GM18870 (cell line): ENCODE measurements around the gene LIMA1.
"Not testable (repeated sequence)": the region's sequence is repeated elsewhere in the genome, so short reads cannot be mapped to it uniquely, and the experiment has no call there.

Experiments used
- ATAC-seq: cut with Tn5 transposase; IDR thresholded peaks from one replicate; pipeline ENCODE4 v1.9.1; 2021; ENCODE audit warnings: moderate library complexity; ENCODE audit not compliant: unreplicated experiment

LIMA1 gene

GRCh38 chr12:50283229-50283923 lies at the start of gene LIMA1:
Gene LIMA1, minus strand, starts transcription at chr12:50283520. Its CDS starts 34,769 bp downstream, at chr12:50248751.
- ATAC-seq: no peak

DNA sequence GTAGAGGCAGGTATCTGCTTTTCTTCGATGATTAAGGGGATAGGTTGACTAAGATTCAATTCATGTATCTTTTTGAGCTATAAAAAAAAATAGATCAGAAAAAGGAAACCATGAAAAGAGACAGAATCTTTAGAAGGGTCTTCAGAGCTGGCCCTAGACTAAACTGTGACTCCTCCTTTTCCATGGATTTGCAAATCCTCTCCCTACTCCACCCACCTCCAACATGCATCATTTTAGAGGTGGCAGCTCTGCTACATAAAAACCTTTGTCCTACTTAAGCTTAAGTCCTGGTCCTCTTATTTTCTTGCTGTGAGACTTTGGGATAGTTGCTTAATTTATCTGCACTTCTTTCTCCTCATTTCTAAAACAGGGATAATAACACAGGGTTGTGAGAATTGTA lies 48.4 kb upstream of the LIMA1 start:
- no peak for ATAC-seq

GRCh38 chr12:50328664-50329063 lies 45.3 kb upstream of the LIMA1 start:
- ATAC-seq: not testable (repeated sequence)

- no peak for ATAC-seq
Measured at GRCh38 chr12:50326590-50327284, 43.4 kb upstream of the LIMA1 start.

GRCh38 chr12:50325890-50326391 lies 42.6 kb upstream of the LIMA1 start:
- ATAC-seq: no peak

DNA sequence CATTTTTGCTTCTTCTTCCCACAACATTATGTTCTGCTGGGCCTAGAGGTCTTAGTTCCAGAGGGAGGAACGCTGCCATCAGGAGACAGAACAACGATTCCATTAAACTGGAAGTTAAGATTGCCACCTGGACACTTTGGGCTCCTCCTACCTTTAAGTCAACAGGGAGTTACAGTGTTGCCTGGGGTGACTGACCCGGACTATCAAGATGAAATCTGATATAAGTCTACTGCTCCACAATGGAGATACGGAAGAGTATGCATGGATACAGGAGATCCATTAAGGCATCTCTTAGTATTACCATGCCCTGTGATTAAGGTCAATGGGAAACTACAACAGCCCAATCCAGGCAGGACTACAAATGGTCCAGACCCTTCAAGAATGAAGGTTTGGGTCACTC lies 41.5 kb upstream of the LIMA1 start:
- ATAC-seq: not testable (repeated sequence)

- not testable (repeated sequence) for ATAC-seq
Measured at GRCh38 chr12:50324077-50324476, 40.8 kb upstream of the LIMA1 start.

DNA sequence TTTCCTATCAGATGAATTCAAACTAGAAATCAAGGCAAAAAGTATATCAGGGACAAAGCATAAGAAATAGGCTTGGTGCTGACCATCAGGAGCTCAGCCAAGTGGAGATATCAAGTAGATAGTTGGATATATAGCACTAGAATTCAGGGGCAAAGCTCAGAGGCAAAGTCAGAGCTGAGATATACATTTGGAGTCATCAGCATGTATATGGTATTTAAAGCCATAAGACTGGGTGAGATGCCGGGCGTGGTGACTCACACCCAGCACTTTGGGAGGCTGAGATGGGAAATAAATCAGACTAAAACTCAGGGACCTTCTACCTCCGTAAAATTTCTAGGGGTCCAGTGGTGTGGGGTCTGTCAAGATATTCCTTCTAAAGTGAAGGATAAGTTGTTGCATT lies 38.9 kb upstream of the LIMA1 start:
- no peak for ATAC-seq

DNA sequence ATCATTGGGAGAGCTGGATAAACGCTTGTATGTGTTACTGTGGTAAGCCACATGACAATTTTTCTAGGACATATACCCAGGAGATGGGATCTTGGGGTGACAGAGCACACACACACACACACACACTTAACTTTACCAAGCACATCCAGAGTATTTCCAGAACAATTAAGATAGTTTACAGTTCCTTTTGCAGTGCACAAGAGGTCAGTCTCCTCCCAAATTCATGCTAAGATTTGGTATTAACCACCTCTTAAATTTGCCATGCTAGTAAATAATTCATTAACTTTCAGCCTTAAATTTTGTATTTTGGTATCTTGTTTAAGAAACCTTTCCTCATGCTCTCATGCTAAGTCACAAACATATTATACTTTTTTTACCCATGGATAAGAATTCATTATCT lies 33.9 kb upstream of the LIMA1 start:
- ATAC-seq: no peak

DNA sequence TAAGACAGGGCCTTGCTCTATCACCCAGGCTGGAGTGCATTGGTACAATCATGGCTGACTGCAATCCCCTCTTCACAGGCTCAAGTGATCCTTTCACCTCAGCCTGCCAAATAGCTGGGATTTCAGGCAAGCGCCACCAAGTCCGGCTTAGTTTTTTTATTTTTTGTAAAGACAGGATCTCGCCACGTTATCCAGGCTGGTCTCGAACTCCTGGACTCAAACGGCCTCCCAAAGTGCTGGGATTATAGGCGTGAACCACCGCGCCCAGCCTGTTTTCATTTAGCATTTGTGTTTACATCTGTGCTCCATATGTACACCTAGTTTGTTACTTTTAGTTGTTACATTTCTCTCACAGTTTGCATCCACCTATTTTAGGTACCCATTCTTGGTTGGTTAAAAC lies 32.5 kb upstream of the LIMA1 start:
- ATAC-seq: no peak

- ATAC-seq: no peak
Measured at GRCh38 chr12:50314636-50315312, 31.5 kb upstream of the LIMA1 start.

DNA sequence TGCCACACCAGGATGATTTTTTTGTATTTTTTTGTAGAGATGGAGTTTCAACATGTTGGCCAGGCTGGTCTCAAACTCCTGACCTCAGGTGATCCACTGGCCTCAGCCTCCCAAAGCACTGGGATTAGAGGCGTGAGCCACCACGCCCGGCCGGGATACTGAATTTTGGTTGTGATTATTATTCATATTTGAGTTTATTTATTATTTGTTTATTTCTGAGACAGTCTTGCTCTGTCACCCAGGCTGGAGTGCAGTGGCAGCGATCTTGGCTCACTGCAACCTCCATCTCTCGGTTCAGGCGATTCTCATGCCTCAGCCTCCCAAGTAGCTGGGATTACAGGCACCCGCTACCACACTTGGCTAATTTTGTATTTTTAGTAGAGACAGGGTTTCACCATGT lies 30.7 kb upstream of the LIMA1 start:
- ATAC-seq: not testable (repeated sequence)

DNA sequence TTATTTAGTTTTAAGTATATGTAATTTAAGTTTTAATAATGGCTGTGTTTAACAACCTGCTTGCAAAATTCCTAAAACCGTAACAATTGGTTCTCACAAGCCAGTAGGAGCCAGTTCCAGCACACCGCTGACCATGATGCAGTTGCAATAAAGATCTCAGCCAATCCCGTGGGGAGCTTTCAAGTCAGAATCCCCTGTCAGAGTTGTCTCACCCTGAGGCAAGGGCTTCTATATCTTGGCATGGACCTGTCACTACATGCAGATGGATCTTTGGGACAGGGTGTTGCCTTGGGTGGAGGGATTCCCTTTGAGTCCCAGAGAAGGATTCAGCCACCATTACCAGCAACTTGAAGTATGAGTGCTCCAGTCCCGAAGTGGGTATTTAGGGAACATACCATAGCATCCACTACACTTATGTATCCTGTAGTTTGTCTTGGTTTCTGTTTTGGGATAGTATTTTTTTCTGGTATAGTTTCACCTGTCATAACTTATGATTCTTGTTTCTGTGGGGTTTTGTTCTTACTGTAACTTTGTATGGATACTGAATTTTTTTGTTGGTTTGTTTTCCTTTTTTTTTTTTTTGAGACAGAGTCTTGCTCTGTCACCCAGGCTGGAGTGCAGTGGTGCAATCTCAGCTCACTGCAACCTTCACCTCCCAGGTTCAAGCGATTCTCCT lies 30.1 kb upstream of the LIMA1 start:
- no peak for ATAC-seq

- ATAC-seq: not testable (repeated sequence)
Measured at GRCh38 chr12:50311858-50312609, 28.7 kb upstream of the LIMA1 start.

GRCh38 chr12:50309950-50310349 lies 26.6 kb upstream of the LIMA1 start:
- no peak for ATAC-seq

DNA sequence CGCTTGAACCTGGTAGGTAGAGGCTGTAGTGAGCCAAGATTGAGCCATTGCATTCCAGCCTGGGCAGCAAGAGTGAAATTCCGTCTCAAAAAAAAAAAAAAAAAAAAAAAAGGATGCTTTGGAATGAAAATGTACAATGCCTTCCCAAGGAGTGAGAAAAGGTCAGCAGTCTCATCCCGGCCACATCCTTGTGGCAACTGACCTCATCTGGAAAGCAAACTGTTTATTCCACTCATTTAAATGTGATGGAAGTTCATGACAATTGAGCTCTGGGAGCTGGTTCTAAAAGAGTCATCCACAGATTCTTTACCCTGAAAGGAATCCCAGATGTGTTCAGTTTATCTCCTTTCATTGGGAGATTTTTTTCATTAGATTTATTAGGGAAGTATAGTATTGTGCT lies 19.4 kb upstream of the LIMA1 start:
- ATAC-seq: no peak

GRCh38 chr12:50297996-50298395 lies 14.7 kb upstream of the LIMA1 start:
- ATAC-seq: no peak

DNA sequence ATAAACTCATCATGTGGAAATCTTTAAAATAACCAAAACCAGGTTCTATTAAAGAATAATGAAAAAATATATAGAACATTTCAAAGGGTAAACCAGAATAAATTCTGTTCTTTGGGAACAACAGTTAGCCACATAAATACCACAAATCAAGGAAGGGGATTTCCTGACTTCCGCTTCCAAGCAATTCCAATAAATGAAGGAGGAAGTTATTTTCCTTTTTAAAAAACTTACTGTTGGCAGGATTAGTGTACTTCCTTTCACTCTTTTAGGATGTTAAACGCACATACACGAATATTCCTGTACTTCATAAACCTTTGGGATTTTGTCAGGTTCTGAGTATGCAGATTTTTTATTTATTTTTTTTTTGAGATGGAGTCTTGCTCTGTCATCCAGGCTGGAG lies 13.7 kb upstream of the LIMA1 start:
- ATAC-seq: no peak

DNA sequence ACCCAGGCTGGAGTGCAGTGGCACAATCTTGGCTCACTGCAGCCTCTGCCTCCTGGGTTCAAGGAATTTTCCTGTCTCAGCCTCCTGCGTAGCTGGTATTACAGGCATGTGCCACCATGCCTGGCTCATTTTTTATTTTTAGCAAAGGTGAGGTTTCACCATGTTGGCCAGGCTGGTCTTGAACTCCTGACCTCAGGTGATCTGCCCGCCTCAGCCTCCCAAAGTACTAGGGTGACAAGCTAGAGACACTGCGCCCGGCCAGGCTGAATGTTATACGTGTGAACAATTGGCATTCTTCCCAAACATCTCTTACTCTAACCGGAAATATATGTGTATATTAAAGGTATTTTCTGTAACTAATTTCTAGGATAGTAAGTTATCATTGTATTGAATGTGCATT lies 13.2 kb upstream of the LIMA1 start:
- ATAC-seq: no peak

DNA sequence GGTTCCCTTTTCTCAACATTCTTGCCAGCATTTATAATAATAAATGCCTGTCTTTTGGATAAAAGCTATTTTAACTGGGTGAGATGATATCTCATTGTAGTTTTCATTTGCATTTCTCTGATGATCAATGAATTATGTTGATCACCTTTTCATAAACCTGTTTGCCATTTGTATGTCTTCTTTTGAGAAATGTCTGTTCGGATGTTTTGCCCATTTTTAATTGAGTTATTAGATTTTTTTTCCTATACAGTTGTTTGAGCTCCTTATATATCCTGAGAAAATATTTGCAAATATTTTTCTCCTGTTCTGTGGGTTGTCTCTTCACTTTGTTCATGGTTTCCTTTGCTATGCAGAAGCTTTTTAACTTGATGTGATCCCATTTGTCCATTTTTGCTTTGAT lies 8.1 kb upstream of the LIMA1 start:
- ATAC-seq: no peak

DNA sequence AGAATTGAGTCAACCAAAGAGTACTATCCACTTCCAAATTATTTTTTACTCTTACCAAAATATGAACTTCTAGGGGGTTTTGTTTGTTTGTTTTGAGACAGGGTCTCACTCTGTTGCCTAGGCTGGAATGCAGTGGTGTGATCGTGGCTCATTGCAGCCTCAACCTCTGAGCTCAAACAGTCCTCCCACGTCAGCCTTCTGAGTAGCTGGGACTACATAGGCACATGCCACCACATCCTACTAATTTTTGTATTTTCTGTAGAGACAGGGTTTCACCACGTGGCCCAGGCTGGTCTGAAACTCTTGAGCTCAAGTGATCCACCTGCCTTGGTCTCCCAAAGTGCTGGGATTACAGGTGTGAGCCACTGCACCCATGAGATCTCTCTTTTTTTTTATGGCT lies 7.4 kb upstream of the LIMA1 start:
- not testable (repeated sequence) for ATAC-seq
